GM10248 (cell line): ENCODE measurements around the gene ACTL8.

Source experiments
- CTCF ChIA-PET: fragments of 300-600 bp; sonication (Branson Sonifier 250); formaldehyde crosslinking; extraction: SDS; loops from one replicate; lab custom pipeline; 2021; ENCODE audit warnings: antibody characterized with exemption; lab: Yijun Ruan, JAX
- POLR2A ChIA-PET: fragments of 350-650 bp; sonication (Branson Sonifier 250); formaldehyde crosslinking; extraction: SDS; loops from one replicate; lab custom pipeline; 2020; ENCODE audit warnings: antibody characterized with exemption; lab: Yijun Ruan, JAX
- DNase-seq: peaks from one replicate; pipeline ENCODE4 v3.0.0; 2012; ENCODE audit errors: extremely low spot score
- CTCF ChIP-seq: IDR thresholded peaks from 2 replicates; pipeline ENCODE4 v1.5.1; 2012; ENCODE audit warnings: mild to moderate bottlenecking, low read depth; ENCODE audit errors: extremely low read depth, missing control alignments, control extremely low read depth

The ACTL8 gene

GRCh38 chr1:17849216-17849615 lies 94.1 kb downstream of the ACTL8 start:
- CTCF ChIA-PET: no interaction called here
- no peak for TF ChIP-seq CTCF
- no peak for DNase-seq
- POLR2A ChIA-PET: no interaction called here

DNA sequence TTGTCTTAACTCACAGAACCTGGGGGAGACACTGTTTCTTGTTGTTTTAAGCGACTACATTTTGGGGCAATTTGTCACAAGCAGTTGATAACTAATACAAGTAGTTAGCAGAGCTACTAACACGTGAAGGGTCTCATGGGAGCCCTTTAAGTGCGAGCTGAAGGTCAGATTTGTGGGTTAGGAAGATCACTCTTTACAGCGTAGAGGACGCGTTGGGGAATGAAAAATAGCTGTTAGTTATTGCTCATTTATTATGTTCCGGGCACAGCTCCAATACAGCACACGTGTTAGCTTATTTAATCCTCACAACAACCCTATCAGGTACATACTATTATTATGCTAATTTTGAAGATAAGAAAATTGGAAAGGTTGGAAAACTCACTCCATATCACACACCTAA lies 95.9 kb downstream of the ACTL8 start:
- ChIA-PET CTCF (interaction anchor here (1.4 kb wide), 1 partner anchor 22 kb away, joined by 3 read pairs; no protein-coding TSS in a partner anchor), POLR2A (no interaction called here)
- no peak for DNase-seq
- TF ChIP-seq CTCF: no peak

DNA sequence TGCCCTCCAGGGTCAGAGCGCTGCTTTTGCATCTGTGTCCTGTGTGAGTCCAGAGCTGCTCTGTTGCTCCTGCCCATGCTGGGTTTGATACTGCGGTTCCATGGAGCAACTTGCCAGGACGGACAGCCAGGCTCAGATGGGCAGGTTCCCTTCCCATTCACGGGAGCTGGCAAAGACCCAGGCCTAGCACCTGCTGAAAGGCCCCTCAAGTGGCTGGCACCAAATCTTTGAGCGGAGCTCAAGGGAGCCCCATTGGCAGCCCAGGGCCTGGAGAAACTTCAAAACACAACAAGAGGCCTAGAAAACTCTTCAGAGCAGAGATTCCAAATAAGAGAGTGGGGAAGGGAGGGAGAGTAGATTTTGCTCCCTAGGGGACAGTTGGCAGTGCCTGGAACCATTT lies 97.2 kb downstream of the ACTL8 start:
- ChIA-PET POLR2A (no interaction called here), CTCF (no interaction called here)
- no peak for TF ChIP-seq CTCF
- DNase-seq: no peak

- CTCF ChIA-PET: interaction anchor here (1.2 kb wide), 1 partner anchor 676 kb away, joined by 3 read pairs; no protein-coding TSS in a partner anchor
- DNase-seq: no peak
These were observed 98.3 kb downstream of the ACTL8 start for GRCh38 chr1:17853241-17853935.

DNA sequence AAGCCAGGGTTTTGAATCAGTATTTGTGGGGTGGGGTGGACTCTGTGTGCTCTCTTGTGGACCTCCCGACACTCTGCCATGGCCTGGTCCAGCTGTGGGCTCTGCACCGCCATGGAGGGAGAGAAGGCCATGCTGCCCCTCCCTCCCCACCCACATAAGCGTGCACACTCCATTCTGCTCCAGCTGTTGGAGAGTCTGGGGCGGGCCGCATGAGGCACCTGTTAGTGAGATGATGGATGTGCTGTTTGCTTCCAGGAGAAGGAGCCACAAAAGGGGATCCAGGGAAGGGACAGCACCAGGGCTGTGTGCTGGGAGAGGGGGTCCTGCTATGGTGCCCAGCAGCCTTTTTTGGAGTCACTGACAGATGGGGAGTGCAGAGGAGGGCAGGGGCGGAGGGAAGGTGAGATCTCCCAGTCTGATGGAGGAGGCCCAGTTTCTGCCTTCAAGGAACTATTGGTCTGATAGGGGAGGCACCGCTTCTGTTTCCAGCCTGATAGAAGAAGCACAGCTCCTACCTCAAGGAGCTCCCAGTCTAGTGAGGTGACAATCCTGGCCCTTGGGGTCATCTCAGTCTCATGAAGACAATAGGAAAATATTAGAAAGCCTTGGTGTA lies 101.5 kb downstream of the ACTL8 start:
- ChIA-PET CTCF (no interaction called here), POLR2A (no interaction called here)

More at GRCh38 chr1:17853241-17853935, 98.3 kb downstream of the ACTL8 start:
- POLR2A ChIA-PET: no interaction called here
- TF ChIP-seq CTCF: no peak

DNA sequence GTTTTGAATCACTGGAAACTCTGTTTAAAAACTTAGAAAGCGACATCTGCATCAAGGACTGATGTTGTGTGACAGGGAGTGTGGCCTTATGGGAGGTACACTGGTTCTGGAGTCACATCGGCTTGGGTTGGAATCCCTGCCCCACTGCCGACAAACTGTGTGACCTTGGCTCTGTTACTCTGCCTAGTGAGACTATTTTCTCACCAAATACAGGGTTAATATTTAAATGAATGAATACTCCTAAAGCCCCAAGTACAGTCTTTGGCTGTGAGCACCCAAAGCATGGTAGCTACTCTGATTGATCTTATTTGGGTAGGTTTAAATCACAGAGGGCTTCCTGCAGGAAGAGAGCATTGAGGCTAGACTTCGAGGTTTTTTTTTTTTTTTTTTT lies 102.0 kb downstream of the ACTL8 start:
- CTCF ChIA-PET: no interaction called here
- no peak for DNase-seq
- no peak for TF ChIP-seq CTCF
- POLR2A ChIA-PET: no interaction called here

More for the DNA sequence above, 101.5 kb downstream of the ACTL8 start:
- DNase-seq: no peak
- no peak for TF ChIP-seq CTCF
